Suppressor macrophage treated with lipopolysaccharide for 4 hours (primary cell): Measurements from ENCODE around the gene DNMT3A.
"Not testable (repeated sequence)": the region's sequence is repeated elsewhere in the genome, so short reads cannot be mapped to it uniquely, and the experiment has no call there.

ENCODE experiments used
- DNase-seq: peaks from one replicate; pipeline ENCODE4 v3.0.0-alpha.2; 2020

The DNMT3A gene

GRCh38 chr2:25280051-25280687 lies 61.6 kb downstream of the DNMT3A start:
- no peak for DNase-seq

DNA sequence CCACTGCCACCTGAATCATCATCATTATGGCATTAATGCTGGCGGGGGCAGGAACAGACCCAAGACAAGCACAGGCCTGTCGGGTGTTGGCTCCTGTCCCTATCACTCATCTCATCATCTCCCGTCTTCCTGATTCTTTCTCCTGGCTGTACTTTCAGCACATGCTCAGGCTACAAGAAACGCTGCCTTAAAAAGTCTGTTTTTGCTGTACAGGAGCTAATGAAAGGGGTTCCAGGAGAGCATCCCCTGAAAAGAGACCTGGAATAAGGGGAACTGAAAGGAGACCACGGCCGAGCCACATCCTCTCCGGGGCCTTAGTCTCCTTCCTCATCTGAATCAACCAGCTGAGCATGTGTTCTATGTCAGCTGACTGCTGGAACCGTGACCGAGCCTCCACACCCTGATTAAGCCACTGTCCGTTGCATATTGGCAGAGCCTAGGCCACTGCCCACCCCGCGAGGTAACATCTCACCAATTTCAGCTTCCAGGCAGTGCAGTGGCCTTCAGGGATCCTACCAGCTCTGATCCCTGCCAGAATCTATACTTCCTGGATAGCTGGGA lies 62.6 kb downstream of the DNMT3A start:
- DNase-seq = peak; percentile 92

DNA sequence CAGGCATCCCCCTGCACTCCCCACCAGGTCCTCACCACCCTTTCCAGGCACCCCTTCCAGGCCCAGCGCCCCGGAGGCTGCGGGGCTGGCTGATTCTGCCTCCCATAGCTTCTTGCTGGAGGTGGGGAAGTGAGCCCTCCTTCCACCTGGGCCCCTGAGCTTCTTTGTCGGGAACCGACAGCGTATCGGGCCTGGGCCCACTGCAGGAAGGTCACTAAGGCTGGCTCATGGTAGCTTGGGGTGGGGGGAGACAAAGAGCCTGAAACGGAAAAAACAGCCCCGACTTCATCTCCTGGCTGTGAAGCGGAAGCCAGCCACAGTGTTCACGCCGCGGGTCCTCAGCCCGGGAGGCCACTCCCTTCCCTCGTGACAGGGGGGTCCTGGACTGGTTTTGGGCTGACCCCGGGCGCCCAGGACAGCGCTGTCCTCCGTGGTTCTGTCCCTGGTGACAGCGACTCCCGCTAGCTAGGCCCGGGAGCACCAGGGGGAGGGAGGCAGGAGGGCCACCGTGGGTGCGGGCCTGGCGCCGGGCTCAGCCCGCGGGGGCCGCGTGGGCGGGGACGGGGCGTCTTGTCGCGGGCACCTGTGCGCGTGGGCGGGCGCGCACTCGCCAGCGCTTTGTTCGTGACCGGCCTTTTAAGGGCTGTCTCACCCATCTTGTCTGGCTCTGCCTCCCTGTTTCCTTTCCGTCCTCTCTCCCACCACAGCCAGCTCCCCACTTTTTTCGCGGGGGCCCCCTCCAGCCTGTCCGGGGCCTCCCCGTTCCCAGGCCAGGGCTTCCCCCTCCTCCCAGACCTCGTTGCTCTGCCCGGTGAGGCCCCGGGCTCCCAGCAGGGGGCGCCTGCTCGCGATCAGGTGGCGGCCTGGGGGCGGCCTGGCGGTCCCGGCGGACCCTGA lies 64.9 kb downstream of the DNMT3A start:
- DNase-seq = peak; percentile 48

GRCh38 chr2:25275575-25275965 lies 66.2 kb downstream of the DNMT3A start:
- no peak for DNase-seq

DNA sequence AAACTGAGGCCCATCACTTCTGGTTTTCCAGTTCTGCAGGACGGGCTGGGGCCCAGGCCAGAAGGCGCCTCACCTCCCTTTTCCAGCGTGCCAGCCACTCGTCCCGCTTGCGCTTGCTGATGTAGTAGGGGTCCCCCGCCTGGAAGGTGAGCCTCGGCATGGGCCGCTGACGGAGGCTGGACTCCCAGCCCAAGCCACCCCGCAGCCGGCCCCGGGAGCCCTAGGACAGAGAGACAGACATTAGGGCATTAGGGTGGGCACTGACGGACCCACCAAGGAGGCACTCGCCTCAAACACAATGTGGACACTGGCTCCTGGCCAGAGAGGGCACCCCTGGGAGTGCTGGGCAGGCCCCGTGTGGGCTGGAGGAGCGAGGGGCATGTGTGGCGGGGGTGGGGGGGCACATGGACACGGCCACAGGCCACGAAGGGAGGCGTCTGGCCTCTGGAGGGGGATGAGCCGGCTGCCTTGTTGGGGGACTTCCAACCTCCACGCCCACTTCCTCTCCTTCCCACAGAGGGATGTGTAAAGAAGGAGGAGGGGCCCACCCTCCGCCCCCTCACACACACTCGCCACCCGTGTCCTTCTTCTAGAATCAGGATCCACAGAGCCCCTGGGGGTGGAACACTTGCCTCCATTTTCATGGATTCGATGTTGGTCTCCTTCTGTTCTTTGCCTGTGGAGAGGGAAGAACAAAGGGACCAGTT lies 66.7 kb downstream of the DNMT3A start:
- DNase-seq = peak; percentile 58

DNA sequence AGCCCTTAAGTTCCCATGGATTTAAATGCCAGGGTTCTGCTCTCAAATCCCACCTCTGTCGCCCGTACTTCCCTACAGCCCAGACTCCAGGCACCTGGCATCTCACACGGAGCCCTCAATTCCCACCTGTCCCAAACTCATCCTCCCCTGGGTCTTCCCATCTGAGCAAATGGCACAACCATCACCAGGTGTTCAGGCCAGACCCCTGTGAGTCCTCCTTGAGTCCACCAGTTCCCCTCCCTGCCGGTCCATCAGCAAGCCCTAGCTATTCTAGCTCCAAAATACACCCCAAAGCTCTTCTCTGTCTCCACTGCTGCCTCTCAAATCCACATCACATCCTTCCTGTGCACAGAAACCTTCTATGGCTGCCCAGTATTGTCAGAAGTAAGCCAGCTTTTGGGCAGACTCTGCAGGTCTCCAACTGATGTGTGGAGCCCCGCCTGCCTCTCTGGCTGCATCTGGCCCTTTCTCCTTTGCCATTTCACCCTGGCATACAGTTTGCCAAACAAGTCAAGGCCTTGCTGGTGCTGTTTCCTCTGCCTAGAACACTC lies 67.7 kb downstream of the DNMT3A start:
- no peak for DNase-seq

DNA sequence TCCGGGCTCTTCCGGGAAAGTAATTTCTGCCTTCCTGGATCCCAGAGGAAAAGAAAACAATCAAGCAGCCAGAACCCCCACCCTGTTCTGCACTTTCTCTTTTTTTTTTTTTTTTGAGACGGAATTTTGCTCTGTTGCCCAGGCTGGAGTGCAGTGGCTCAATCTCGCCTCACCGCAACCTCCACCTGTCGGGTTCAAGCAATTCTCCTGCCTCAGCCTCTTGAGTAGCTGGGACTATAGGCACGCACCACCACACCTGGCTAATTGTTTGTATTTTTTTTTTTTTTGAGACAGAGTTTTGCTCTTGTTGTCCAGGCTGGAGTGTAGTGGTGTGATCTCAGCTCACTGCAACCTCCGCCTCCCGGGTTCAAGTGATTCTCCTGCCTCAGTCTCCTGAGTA lies 69.0 kb downstream of the DNMT3A start:
- not testable (repeated sequence) for DNase-seq

DNA sequence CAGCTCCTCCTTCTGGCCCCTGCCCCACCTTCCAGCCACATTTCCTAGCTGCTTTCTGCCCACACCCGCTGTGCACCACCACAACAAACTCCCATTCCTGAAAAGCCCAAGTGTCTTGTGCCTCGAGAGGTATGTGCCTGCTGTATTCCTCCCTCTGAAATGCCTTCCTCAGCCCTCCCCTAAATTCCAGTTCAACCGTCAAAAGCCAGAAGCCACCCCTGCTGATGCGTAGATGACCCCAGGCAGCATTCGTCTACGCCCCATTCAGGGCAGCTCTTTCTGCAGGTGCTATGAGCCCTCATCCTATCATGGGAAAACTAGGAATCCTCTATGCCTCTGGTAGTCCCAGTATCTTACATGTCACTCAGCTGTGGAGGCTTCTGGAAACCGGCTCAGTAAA lies 71.7 kb downstream of the DNMT3A start:
- DNase-seq = no peak

- DNase-seq = no peak
Measured at GRCh38 chr2:25269233-25269632, 72.5 kb downstream of the DNMT3A start.

DNA sequence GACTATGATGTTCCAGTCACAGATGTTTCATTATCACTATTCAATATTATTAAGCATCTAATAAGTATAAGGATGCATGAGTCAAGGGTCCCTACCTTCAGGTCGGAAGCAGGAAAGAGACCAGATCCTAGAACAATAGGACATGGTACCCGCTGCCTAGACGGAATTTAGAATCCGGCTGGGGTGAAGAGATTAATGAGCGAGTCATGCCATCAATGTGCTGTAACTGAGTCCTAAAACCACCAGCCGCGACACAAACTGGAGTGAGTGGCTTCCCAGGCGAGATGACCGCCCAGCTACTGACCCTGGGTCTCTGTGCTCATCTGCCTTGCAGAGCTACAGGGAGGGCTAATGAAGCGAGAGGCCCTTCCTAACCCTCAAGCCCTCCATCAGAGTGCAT lies 73.6 kb downstream of the DNMT3A start:
- DNase-seq = no peak

DNA sequence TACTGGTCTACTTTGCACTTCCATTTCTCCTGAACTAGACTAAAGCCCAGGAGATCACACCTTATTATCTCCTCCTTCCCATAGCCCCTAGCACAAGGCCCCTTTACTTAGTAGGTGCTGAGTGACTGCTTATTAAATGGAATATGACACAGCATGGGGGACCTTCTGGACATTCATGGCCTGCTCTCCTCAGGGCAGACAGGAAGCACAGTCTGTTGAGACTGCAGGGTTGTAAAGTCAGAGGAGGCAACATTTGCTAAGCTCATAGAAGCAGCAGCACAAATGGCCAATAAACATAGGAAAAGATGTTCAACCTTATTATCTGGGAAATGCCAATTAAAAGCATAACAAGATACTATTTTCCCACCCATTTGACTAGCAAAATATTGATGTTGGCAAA lies 75.3 kb downstream of the DNMT3A start:
- DNase-seq = no peak

GRCh38 chr2:25265802-25266201 lies 75.9 kb downstream of the DNMT3A start:
- no peak for DNase-seq

- no peak for DNase-seq
Measured at GRCh38 chr2:25265001-25265400, 76.7 kb downstream of the DNMT3A start.

DNA sequence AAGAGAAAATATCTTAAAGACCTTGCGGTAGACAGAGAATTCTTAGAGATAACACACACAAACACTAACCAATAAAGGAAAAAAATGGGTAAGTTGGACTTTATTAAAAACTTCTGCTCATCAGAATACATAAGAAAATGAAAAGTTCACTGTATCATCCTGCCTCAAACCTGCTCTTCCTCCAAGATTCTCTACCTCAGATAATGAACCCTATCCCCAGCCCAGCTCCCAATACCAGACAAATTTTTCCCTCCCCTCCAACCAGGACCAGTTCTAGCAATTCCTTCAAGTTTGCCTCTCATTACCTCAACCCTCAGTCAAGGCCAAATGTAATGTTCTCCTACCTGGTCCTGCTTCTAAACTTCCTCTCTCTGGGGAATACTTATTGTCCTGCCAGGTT lies 79.4 kb downstream of the DNMT3A start:
- no peak for DNase-seq

DNA sequence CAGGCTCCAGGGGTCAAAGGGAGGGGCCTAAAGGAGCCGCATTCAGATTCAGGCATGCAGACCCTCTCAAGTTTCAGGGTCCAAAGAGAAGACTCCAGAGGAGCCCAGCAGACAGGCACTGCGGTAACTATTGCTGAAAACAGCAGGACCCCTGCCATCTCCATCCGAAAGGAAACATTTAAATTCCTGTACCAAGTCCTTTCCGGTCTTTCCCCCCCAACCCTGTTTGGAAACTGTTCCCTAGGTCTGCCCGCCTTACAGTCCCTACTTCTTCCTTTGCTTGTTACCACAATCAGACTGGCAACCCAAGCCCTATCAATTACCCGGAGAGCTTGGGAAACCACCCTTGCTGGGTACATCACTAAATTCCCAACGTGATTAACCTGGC lies 82.0 kb downstream of the DNMT3A start:
- no peak for DNase-seq

DNA sequence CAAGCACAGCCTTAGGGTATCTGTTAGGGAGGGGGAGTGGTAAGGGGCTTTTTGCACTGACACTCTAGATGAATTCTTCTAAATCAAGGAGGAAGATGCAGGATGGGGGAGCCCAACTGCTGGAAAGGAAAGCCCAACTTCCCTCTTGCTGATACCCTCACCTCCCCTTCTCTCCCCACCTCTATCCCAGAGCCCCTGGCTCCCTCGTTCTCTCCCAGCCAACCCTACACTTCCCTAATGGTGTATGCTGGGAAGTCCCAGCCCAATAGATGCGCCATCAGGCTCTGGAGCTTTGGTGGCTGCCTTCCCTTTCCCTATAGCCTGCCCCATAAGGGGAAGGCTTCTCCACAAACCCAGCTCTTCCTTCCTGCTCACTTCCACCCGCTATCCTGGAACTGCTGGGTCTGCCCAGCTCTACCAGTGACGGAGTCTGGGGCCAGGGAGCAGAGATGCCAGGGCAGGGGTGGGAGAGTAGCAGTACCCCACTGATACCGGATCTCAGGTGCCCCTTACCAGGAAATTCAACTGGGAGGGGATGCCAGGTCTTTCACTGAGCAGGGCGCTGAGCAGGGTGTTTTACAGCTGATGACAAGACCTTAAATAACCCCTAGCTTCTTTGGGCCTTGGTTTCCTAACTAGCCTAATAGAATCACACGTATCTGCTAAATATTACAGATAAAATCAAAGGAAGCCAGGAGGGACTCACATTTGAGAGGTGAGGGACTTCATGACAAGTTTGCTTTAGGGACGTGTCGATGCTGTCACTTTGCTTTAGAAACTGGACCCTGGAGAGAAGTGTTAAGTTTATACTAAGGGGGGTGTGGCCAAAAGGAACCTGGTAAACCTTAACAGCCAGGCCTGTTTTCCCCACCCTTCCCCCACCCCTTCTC lies 82.6 kb downstream of the DNMT3A start:
- no peak for DNase-seq

DNA sequence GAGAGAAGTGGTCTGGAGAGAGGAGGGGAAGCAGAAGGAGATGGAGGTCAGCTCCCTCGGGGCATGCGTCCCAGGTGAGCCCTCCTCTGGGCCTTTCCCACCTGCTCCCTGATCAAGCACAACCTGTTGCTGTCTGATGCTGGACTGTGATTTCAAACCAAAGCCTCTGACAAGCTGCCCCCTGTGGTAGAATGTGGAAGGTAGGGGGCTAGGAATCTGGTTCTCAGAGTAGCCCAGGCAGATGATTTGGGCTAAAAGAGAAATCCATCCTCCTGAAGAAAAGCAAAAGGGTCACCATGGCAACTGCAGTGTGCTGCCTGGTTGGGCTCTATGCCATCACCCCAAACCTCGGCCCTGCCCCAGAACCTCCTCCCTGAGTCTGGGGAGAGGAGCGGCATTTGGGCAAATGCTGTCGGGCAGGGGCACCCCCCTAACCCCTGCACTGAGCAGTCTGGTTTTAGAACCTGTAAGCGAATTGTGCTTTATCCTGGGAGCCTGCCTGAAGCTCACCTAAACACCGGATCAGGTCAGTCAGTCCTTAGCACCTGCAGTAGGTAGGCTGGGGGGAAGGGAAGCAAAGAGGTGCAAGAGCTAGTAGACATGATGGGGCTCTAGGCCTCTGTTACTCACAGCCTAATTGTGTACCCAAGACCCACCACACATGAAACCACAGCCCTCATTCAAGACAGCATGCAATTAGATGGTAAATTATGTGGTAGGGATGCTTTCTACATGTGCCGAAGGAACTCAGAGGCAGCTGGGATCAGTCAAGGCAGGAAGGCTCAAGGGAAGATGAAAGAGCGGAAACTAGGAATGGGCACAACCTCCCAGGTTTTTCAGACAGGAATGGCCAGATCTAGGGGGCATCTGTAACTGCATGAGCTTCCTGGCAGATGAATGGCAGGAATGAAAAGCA lies 83.5 kb downstream of the DNMT3A start:
- DNase-seq = no peak

DNA sequence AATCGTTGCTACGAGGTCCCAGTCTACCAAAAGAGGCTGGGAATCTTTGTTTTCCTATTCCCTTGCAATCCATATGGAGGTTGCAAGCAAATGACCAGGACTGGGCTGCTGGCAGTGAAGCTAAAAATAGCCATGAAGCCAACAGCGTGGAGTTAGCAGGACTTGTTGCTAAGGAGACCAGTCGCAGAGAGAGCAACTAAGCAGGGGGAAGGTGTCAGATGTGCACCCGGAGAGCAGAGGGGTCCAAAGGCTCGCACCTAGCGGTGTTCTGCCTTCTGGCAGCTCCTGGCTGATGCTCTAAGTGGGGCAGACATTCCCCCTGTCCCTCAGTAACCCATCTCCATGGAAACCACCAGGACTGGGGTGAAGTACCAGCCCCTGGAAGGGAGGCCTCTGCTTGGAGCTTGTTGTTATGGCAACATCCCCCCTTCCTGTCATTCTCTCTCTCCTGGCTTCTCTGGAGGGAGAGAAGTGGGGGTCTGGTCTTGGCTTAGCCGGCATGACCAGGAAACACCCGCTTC lies 84.6 kb downstream of the DNMT3A start:
- no peak for DNase-seq

GRCh38 chr2:25256488-25256875 lies 85.2 kb downstream of the DNMT3A start:
- DNase-seq = no peak

DNA sequence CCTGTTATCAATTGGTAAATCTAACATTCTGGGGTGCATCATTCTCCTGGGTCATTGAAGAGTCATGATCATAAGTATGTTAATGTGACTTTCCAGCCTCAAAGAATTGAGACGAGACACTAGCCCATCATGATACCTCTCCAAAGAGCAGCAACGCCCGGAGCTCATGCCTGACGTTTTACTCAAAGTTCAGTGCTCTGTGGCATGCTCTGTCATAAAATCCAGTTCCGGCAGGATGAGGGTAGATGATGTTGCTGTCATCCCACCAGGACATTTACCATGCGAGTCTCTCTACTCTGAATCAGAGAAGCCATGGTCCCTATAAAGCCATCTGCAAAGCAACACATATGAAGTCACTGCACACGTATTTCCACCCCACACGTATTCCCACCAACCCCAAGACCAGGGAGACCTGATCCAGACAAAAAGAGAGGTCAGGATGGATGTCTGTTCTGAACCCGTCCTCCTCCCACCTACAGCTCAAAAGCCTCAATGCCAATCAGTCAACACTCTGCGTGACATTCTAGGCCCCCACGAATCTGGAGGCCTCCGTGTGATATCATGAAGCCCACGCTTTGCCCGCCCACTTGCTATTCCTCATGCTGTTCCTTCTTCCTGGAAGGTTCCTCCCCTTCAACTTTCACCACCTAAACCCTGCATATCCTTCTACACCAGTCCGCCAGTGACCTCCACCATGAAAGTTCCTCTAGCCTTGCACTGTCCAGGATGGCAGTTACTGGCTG lies 85.8 kb downstream of the DNMT3A start:
- no peak for DNase-seq
